NB4 (cell line): ENCODE measurements around the gene PRRC2A.

Source experiments
- MYC ChIP-seq: IDR thresholded peaks from 2 replicates; pipeline ENCODE4 v1.6.1; 2011; ENCODE audit warnings: low read depth, low read length
- POLR2A ChIP-seq: IDR thresholded peaks from 2 replicates; pipeline ENCODE4 v1.6.1; 2011; ENCODE audit warnings: mild to moderate bottlenecking; ENCODE audit not compliant: insufficient read length; ENCODE audit errors: extremely low read depth
- TF ChIP-seq, protein P1 (sequence below): IDR thresholded peaks from one replicate; pipeline ENCODE4 v1.5.1; 2012; ENCODE audit warnings: low read depth, low read length
- TF ChIP-seq, protein P2 (sequence below): IDR thresholded peaks from 2 replicates; pipeline ENCODE4 v1.6.1; 2011; ENCODE audit warnings: low read depth, low read length

DNA sequence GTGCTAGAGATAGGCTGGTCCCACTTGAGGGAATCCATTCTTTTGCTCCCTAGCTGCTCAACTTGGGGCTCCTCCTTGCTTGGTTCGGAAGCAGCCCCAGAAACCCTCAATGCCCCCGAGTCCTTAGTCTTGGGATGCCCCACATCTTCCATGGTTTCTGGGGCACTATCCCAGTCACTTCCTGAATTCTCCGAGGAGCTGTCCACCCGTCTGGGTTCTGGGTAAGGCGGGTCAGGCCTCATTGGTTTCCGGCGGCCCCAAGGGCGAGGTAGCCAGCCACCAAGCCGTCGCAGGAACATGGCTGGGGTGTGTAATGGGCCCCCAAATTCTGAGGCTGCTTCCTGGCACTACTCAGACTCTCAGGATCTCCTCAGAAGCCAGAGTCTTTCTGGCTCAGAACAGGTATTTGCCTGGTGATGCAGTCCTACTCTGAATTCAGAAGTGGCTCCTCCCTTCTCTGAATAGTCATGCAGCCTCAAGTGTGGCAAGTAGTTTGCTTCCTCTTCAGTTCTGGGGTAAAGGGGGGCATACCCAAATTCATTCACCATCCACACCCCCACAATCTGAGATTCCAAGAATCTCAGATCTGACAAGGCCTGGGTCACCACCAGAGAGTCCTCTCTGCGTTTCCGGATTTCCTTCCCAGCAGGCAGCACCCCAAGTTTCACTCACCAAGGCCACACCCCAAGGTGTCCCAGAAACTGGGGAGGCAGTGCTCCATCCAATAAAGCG, 39.3 kb downstream of the PRRC2A start:
- TF ChIP-seq POLR2A, result no peak
- TF ChIP-seq, protein P1, sequence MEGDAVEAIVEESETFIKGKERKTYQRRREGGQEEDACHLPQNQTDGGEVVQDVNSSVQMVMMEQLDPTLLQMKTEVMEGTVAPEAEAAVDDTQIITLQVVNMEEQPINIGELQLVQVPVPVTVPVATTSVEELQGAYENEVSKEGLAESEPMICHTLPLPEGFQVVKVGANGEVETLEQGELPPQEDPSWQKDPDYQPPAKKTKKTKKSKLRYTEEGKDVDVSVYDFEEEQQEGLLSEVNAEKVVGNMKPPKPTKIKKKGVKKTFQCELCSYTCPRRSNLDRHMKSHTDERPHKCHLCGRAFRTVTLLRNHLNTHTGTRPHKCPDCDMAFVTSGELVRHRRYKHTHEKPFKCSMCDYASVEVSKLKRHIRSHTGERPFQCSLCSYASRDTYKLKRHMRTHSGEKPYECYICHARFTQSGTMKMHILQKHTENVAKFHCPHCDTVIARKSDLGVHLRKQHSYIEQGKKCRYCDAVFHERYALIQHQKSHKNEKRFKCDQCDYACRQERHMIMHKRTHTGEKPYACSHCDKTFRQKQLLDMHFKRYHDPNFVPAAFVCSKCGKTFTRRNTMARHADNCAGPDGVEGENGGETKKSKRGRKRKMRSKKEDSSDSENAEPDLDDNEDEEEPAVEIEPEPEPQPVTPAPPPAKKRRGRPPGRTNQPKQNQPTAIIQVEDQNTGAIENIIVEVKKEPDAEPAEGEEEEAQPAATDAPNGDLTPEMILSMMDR, result no peak
- no peak for TF ChIP-seq MYC
- TF ChIP-seq, protein P2, sequence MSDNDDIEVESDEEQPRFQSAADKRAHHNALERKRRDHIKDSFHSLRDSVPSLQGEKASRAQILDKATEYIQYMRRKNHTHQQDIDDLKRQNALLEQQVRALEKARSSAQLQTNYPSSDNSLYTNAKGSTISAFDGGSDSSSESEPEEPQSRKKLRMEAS, result no peak
